HG02759 (cell line): ENCODE measurements around the gene SKIC2.
"Not testable (repeated sequence)": the region's sequence is repeated elsewhere in the genome, so short reads cannot be mapped to it uniquely, and the experiment has no call there.

Experiments
- ATAC-seq: cut with Tn5 transposase; IDR thresholded peaks from one replicate; pipeline ENCODE4 v1.9.1; 2021; ENCODE audit warnings: mild to moderate bottlenecking, moderate library complexity; ENCODE audit not compliant: unreplicated experiment

SKIC2 gene

DNA sequence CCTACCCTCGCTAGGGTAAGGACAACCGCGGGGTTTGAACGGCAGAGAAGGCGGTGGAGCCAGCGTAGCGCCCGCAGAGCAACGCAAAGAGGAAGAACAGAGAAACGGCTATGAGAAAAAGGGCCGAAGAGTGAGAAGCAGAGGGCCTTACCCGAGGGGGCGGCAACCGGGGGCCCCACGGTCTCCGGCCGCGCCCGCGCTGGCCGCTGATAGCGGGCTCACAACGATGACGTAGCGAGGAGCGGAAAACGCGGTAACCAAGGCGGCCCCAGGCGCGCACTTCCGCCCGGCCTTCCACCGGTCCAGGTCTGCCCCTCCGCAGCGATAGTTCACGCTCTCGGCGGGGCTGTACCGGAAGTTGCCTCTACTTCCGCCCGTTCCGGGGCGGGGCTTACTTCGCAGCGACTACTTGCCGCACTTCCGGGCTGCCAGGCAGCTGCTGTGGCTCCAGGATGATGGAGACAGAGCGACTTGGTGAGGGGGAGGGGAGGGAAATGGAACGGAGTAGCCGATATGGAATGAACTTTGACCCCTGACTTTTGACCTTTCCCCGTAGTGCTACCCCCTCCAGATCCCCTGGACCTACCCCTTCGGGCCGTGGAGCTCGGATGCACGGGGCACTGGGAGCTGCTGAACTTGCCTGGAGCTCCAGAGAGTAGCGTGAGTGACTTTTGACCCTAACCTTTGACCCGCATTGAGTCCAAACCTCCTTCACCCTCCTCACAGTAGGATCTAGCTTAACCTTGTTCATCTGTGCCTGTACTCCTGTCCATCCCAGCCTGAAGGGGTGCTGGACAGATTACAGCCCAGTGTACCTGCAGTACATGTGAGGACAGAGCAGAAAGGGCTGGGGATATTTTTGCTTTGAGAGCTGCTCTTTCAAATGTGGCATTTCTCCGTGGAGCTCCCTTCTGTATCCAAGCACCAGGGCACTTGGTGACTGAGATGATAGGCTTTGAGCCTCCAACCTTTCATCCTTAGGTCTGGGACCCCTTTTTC lies at the start of gene SKIC2, which contains the start of gene NELFE:
Gene SKIC2 (plus strand): TSS at position 435 of the 999 bp plus-strand sequence. CDS start 18 bp downstream, at position 453.
Gene NELFE (minus strand): TSS at position 231 of the 999 bp plus-strand sequence. CDS start 525 bp downstream, outside the sequence.
- peak; percentile 97 for ATAC-seq

DNA sequence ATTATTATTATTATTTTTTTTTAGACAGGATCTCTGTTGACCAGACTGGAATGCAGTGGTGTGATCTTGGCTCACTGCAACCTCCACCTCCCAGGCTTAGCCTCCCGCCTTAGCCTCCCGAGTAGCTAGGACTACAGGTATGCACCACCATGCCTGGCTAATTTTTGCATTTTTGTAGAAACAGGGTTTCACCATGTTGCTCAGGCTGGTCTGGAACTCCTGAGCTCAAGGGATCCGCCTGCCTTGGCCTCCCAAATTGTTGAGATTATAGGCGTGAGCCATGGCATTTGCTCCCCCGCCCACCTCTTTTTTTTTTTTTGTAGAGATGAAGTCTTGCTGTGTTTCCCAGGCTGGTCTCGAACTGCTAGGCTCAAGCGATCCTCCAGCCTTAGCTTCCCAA lies 49.7 kb upstream of the SKIC2 start:
- ATAC-seq = not testable (repeated sequence)

DNA sequence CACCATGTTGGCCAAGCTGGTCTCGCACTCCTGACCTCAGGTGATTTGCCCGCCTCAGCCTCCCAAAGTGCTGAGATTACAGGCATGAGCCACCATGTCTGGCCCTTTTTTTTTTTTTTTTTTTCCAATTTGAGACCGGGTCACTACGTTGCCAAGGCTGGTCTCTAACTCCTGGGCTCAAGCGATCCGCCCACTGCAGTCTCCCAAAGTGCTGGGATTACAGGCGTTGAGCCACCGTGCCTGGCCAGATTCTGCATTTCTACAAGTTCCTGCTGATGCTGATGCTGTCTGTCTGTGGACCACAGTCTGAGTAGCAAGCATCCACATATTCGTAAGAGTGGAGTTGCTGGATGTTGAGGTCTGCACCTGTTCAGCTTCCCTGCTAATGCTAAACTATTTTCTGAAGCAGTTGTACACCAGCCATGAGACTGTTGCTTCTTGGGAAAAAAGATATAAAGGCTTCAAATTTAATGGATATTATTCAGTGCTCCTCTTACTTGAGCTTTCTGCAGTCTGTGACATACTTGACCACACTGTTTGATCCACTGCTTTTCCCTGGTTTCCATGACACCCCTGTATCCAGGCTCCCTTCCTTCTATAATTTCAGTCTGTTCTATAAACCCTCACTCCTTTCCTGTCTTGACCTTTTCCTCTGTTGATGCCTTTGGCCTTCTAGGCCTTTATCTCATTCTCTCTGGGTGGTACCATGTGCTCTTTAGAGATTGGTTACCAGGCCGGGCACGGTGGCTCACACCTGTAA lies 47.0 kb upstream of the SKIC2 start:
- ATAC-seq = no peak

DNA sequence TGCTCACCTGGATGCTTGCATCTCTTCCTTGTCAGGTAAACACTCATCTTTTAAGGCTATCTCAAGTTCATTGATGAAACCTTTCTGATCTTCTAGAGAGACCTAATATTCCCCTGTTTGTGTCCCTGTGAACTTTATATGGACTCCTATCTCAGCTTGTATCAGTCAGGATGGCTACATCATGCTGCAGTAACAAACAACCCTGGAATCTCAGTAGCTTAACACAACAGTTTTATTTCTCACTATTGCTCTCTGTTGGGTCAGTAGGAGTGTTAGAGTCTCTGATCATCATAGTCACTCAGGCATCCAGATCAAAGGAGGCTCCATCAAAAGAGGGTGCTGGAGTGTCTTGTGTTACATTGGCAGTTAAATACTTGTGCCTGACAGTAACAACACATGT lies 43.6 kb upstream of the SKIC2 start:
- no peak for ATAC-seq

DNA sequence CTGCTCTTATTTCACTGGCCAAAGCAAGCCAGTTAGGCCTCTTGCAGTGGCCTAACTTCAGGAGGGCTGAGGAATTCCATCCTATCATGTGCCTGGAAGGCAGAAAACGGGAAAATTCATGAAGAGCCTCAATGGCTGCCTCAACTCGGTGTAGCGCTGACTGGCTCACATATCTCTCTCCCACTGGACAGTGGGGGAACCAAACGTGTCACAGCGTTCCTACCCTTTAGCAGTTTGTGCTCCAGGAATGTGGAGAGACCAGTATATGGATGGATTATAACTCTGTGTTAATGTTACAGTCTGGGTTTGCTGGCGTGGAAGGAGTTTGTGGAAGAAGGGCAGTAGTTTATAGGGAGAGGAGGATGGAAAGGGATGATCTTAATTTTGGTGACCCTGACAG lies 43.2 kb upstream of the SKIC2 start:
- no peak for ATAC-seq

DNA sequence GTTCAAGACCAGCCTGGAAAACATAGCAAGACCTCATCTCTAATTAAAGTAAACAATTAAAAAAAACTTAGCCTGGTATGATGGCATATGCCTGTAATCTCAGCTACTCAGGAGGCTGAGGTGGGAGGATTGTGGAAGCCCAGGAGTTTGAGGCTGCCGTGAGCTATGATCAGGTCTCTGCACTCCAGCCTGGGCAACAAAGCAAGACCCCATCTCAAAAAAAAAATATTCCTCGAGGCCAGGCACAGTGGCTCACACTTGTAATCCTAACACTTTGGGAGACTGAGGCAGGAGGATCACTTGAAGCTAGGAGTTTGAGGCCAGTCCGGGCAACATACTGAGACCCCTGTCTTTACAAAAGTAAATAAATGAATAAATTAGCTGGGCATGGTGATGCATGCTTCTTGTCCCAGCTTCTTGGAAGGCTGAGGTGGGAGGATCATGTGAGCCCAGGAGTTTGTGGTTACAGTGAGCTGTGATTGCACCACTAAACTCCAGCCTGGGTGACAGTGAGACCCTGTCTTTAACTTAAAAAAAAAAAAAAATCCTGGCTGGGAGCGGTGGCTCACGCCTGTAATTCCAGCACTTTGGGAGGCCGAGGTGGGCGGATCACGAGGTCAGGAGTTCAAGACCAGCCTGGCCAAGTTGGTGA lies 40.8 kb upstream of the SKIC2 start:
- ATAC-seq = no peak

DNA sequence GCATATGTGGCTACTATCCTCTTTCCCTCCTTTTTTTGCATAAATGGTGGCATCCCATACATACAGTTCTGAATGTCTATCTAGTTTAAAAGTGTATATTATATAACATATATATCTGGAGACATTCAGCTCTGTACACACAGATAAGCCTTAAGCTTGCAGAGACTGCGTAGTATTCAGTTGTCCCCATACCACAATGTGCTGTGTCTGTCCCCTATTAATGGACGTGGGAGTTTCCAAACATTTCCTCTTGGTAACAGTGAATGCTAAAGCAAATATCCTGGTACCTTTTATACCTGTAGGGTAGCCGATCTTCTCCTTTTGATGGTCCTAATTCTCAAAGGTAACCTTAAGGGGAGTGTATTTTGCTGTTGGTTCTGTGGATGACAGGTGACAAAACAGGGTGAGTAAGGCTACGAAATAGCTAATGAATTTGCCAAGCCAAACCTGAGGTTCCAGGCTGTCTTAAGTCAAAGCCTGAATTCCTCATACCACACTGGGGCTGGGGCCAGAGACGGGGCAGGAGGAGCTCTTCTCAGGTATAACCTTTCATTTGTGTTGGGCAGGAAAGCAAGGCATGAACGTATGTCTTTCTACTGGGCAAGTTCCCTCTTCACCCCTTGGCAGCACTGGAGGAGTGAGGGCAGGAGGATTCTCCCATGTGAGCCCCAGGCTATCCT lies 39.2 kb upstream of the SKIC2 start:
- ATAC-seq = no peak

DNA sequence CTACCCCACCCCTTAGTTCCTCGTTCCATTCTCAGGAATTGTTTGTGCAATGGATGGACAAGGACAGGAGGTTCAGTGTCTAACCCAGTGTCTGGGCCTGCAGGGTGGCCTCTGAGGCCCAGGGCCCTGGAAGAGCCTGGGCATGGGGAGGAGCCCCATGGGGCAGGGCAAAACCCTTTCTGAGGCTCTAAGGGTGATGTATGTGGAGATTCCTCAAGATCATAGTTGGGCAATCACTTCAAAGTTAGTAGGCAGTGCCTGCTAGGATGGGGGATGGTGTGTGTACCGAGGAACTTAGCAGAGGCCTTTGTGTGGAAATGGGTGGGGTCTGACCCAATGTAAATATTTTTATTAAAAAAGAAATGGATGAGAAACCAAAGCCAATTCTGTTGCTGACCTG lies 38.2 kb upstream of the SKIC2 start:
- no peak for ATAC-seq

DNA sequence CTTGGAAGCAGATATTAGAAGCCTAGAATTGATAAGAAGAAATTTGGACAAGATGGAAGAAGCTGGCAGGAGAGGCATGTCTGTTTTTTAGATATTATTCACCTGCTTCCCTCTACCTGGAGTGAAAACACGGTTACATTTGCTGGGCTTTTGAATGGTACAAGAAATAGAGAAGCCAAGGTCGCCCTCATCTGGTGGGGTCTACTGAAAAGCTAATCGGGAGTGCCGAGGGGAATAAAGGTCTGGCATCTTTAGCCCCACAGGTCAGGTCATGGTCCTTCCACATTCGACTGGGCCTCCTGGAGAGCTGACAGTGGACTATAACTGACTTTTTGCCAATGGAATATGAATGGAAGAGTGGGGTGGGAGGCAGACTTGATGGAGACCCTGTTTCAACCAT lies 36.0 kb upstream of the SKIC2 start:
- ATAC-seq = no peak

DNA sequence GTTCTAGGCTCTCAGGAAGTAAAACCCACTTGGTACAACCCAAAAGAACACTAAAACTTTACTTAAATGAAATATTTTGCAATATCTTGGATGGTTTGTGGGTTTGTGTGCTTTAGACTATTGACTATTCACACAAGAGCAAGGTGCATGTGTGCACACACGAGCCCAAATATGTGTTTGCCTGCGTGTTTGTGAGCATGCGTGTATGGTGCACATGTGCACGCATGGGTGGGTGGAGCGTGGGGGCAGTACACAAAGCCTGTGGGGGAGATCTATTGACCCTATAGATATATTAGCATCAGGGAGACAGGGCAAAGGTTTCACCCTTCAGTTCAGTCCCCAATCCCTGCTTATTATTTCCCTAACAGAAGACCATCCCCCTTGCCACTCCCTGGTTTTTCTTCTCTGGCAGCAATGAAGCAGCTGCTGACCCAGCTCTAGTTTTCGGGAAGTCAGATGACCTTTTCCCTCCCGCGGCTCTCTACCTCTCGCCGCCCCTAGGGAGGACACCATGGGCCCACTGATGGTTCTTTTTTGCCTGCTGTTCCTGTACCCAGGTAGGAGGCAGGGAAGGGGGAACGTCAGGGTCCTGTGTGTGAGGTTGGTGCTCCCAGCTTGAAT lies 31.6 kb upstream of the SKIC2 start, which contains the start of gene C2:
Gene C2 (plus strand): TSS at position 476 of the 621 bp plus-strand sequence. CDS start 36 bp downstream, at position 512.
- no peak for ATAC-seq

DNA sequence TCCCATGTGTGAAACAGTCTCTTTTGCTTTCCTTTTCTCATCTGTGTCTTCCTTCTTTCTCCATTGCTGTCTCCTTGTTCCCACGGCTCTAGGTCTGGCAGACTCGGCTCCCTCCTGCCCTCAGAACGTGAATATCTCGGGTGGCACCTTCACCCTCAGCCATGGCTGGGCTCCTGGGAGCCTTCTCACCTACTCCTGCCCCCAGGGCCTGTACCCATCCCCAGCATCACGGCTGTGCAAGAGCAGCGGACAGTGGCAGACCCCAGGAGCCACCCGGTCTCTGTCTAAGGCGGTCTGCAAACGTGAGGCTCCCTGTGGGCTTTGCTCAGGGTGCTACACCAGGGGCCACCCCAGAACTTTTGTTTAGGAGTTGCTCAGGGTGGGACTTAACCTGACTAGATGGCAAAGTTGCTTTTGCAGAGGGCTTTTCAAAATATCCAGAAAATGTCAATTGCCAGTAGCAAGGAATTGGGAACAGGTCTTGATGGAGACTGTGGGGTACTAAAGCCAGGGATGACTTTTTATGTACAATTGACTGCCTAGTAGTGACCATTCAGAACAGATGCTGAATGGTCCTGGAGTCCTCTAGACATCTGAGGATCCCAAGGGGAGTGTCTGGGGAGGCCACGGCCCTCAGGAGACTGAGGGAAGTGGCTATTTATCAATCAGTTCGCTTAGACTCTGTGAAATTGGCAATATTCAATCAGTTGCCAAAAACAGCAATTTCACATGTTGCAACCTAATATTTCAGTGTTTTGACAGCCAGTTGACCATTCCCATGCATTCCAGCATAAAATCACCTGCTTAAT lies 30.9 kb upstream of the SKIC2 start:
- ATAC-seq = no peak

DNA sequence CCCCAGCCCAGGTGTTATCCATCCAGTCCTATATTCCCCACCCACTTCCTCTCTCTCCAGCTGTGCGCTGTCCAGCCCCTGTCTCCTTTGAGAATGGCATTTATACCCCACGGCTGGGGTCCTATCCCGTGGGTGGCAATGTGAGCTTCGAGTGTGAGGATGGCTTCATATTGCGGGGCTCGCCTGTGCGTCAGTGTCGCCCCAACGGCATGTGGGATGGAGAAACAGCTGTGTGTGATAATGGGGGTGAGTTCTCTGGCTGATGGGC lies 30.4 kb upstream of the SKIC2 start:
- no peak for ATAC-seq

DNA sequence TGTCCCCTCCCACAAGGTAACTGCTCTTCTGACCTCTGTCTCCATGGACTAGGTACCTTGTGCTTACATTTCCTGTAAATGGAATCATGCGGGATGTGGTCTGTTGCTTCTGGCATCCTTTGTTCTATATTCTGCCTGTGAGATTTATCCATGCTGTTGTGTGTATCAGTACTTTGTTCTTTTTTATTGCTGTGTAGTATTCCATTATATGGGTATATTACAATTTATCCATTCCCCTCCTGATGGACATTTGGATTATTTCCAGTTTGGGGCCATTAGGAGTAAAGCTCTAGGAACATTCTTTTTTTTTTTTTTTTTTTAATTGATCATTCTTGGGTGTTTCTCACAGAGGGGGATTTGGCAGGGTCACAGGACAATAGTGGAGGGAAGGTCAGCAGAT lies 28.0 kb upstream of the SKIC2 start:
- no peak for ATAC-seq

DNA sequence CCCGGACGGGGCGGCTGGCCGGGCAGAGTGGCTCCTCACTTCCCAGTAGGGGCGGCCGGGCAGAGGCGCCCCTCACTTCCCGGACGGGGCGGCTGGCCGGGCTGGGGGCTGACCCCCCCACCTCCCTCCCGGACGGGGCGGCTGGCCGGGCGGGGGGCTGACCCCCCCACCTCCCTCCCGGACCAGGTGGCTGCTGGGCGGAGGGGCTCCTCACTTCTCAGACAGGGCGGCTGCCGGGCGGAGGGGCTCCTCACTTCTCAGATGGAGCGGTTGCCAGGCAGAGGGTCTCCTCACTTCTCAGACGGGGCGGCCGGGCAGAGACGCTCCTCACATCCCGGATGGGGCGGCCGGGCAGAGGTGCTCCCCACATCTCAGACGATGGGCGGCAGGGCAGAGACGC lies 26.8 kb upstream of the SKIC2 start:
- not testable (repeated sequence) for ATAC-seq

DNA sequence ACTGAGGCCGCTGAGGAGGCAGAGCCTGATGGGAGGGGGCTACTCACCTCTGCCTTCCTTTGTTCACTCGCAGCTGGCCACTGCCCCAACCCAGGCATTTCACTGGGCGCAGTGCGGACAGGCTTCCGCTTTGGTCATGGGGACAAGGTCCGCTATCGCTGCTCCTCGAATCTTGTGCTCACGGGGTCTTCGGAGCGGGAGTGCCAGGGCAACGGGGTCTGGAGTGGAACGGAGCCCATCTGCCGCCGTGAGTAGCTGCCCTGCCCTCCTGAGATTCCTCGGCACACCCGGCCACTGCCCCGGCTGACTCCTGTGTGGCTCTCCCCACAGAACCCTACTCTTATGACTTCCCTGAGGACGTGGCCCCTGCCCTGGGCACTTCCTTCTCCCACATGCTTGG lies 25.4 kb upstream of the SKIC2 start:
- no peak for ATAC-seq

DNA sequence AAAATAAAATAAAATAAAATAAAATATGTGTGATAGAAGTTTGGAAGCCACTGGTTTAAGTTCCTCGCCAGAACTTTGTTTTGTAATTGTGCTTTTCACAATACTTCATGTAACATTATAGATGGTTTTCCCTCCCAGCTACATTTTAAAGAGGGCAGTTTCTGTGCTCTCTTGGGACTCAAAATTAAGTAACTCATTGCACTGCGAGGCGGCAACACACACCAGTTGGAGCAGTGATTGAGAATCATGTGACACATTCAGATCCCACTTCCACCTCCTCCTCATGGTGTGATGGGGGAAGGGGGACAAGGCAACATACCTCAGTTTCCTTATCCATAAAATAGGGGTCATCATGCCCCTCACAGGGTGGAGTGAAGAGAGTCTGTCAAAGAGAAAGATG lies 24.0 kb upstream of the SKIC2 start:
- ATAC-seq = no peak

DNA sequence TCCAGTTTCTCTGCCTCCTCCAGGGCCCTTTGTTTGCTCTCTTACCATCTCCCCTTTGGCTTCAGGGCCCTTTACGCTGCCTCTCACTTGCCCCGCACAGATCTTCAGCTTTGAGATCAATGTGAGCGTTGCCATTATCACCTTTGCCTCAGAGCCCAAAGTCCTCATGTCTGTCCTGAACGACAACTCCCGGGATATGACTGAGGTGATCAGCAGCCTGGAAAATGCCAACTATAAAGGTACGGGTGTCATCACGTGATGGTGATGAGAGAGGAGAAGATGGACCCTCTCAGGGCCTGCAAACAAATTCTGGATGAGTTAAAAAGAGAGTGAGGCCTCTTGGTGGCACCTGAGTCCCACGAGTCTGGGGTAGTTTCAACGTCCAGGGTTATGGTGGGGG lies 23.2 kb upstream of the SKIC2 start:
- no peak for ATAC-seq

DNA sequence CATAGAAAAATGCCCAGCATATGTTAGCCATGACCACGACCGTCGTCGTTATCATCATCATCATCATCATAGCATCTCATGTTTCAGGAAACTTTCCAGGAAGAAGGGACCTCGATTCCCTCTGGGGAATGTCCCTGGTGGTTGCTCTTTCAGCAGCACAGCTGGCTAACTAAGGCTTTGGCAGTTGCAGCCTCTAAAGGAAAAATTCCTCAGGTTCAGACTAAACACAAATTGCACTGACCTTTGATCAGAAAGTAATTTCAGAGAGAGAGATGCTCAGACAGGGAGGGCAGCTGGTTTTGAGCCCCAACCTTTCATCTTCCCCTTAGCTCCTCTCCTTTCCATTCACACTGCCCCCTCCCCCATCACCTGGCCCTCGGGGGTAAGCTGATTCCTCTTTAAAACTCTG lies 18.7 kb upstream of the SKIC2 start:
- ATAC-seq = no peak

DNA sequence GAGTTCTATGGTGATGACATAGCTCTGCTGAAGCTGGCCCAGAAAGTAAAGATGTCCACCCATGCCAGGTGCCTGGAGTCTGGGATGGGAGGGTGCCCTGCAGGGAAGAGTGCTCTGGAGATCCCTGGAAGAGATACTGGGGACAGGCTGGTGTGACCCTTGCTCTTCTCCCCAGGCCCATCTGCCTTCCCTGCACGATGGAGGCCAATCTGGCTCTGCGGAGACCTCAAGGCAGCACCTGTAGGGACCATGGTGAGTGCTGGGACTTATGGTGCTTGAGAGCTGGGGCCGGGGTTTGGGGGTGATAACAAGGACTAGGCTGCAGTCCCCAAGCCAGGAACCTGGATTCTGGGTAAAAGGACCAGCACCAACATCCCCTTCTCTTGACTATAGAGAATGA lies 15.2 kb upstream of the SKIC2 start:
- ATAC-seq = no peak

DNA sequence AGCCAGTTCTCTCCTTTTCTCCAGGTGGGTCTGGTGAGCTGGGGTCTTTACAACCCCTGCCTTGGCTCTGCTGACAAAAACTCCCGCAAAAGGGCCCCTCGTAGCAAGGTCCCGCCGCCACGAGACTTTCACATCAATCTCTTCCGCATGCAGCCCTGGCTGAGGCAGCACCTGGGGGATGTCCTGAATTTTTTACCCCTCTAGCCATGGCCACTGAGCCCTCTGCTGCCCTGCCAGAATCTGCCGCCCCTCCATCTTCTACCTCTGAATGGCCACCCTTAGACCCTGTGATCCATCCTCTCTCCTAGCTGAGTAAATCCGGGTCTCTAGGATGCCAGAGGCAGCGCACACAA lies 13.8 kb upstream of the SKIC2 start:
- ATAC-seq = no peak
